OCI-LY7 (cell line): Measurements from ENCODE around the gene CDYL.

Experiments
- CTCF ChIP-seq: fragments of 200-600 bp; sonication (generic); conservative IDR thresholded peaks from 2 replicates; pipeline ENCODE4 v1.5.1; 2014; ENCODE audit warnings: mild to moderate bottlenecking, antibody characterized with exemption, low read length, moderate library complexity, mixed read lengths
- EZH2phosphoT487 ChIP-seq: fragments of 200-600 bp; sonication (generic); IDR thresholded peaks from 2 replicates; pipeline ENCODE4 v1.6.1; 2018; ENCODE audit warnings: low read depth, borderline replicate concordance, mild to moderate bottlenecking, mixed run types, antibody characterized with exemption, low read length, moderate library complexity, mixed read lengths

GRCh38 chr6:4942673-4943009 lies 166.4 kb downstream of the CDYL start:
- TF ChIP-seq CTCF (no peak), EZH2phosphoT487 (no peak)
